HEK293 (cell line): ENCODE results near the gene NUBPL.

Source experiments
- CTCF ChIA-PET: fragments of 350-600 bp; formaldehyde crosslinking; extraction: SDS; loops from one replicate; lab custom pipeline; 2021; ENCODE audit warnings: antibody characterized with exemption; lab: Yijun Ruan, JAX
- POLR2A ChIA-PET: fragments of 300-600 bp; formaldehyde crosslinking; extraction: SDS; loops from one replicate; lab custom pipeline; 2020; ENCODE audit warnings: antibody characterized with exemption, inconsistent platforms; lab: Yijun Ruan, JAX
- H3K27ac ChIP-seq: fragments of 200-500 bp; sonication (Bioruptor generic); 2 replicates; pipeline ENCODE4 v1.5.1; 2014; ENCODE audit warnings: low read depth, low read length, control low read depth, inconsistent platforms; ENCODE audit errors: extremely low read depth
- H3K36me3 ChIP-seq, 2 experiments: fragments of 200-500 bp in 1 of 2; sonication (Bioruptor generic) in 1 of 2; 1 replicate in 1 of 2; 2 replicates in 1 of 2; pipeline ENCODE4 v1.5.1; 2014 to 2017; ENCODE audit warnings: inconsistent platforms in 2 of 2, low read length in 2 of 2; ENCODE audit not compliant: control insufficient read depth in 2 of 2, insufficient read depth in 1 of 2
- H3K4me1 ChIP-seq: fragments of 200-500 bp; sonication (Bioruptor generic); 2 replicates; pipeline ENCODE4 v1.5.1; 2014; ENCODE audit warnings: mild to moderate bottlenecking, low read length, inconsistent platforms; ENCODE audit not compliant: control insufficient read depth, insufficient read depth
- H3K4me3 ChIP-seq: 2 replicates; pipeline ENCODE4 v1.5.1; 2011; ENCODE audit warnings: low read depth, mild to moderate bottlenecking, control low read depth, low read length, moderate library complexity
- H3K9me3 ChIP-seq: fragments of 200-500 bp; sonication (Bioruptor generic); 2 replicates; pipeline ENCODE4 v1.5.1; 2014; ENCODE audit warnings: low read depth, low read length, inconsistent platforms; ENCODE audit not compliant: control insufficient read depth, insufficient read depth
- BCL11A ChIP-seq: fragments of 450-650 bp; formaldehyde crosslinking; IDR thresholded peaks from 2 replicates; pipeline ENCODE4 v1.5.1; 2016; ENCODE audit warnings: low read depth, missing biosample characterization, missing genetic modification characterization
- HOXD13 ChIP-seq: sonication (generic); formaldehyde crosslinking; IDR thresholded peaks from 2 replicates; pipeline ENCODE4 v1.8.0; 2022; ENCODE audit warnings: missing genetic modification reagents, borderline replicate concordance
- KLF10 ChIP-seq: fragments of 450-650 bp; IDR thresholded peaks from 2 replicates; pipeline ENCODE4 v1.5.1; 2018; ENCODE audit warnings: missing biosample characterization, mild to moderate bottlenecking, missing genetic modification characterization
- REPIN1 ChIP-seq: fragments of 450-650 bp; formaldehyde crosslinking; IDR thresholded peaks from 2 replicates; pipeline ENCODE4 v1.5.1; 2017; ENCODE audit warnings: missing biosample characterization, missing genetic modification characterization, low read depth
- ZBTB20 ChIP-seq: fragments of 450-650 bp; formaldehyde crosslinking; IDR thresholded peaks from 2 replicates; pipeline ENCODE4 v1.5.1; 2016; ENCODE audit warnings: missing biosample characterization, missing genetic modification characterization
- ZEB2 ChIP-seq: fragments of 450-650 bp; formaldehyde crosslinking; IDR thresholded peaks from 2 replicates; pipeline ENCODE4 v1.5.1; 2016; ENCODE audit warnings: missing biosample characterization, missing genetic modification characterization
- ZFHX2 ChIP-seq: fragments of 450-650 bp; formaldehyde crosslinking; conservative IDR thresholded peaks from 2 replicates; pipeline ENCODE4 v1.5.1; 2016; ENCODE audit warnings: missing biosample characterization, missing genetic modification characterization
- ZNF157 ChIP-seq: fragments of 450-650 bp; formaldehyde crosslinking; IDR thresholded peaks from 2 replicates; pipeline ENCODE4 v1.5.1; 2016; ENCODE audit warnings: missing biosample characterization, missing genetic modification characterization
- ZNF211 ChIP-seq: fragments of 450-650 bp; formaldehyde crosslinking; IDR thresholded peaks from 2 replicates; pipeline ENCODE4 v1.5.1; 2016; ENCODE audit warnings: low read depth, missing biosample characterization, missing genetic modification characterization
- ZNF221 ChIP-seq: fragments of 450-650 bp; formaldehyde crosslinking; IDR thresholded peaks from 2 replicates; pipeline ENCODE4 v1.5.1; 2017; ENCODE audit warnings: missing biosample characterization, missing genetic modification characterization, borderline replicate concordance
- ZNF223 ChIP-seq: fragments of 450-650 bp; formaldehyde crosslinking; IDR thresholded peaks from 2 replicates; pipeline ENCODE4 v1.5.1; 2016; ENCODE audit warnings: missing biosample characterization, missing genetic modification characterization
- ZNF311 ChIP-seq: fragments of 450-650 bp; formaldehyde crosslinking; IDR thresholded peaks from 2 replicates; pipeline ENCODE4 v1.5.1; 2017; ENCODE audit warnings: missing biosample characterization, missing genetic modification characterization, borderline replicate concordance
- ZNF335 ChIP-seq: fragments of 450-650 bp; formaldehyde crosslinking; conservative IDR thresholded peaks from 2 replicates; pipeline ENCODE4 v1.5.1; 2016; ENCODE audit warnings: missing biosample characterization, missing genetic modification characterization
- ZNF404 ChIP-seq: fragments of 450-650 bp; formaldehyde crosslinking; IDR thresholded peaks from 2 replicates; pipeline ENCODE4 v1.5.1; 2017; ENCODE audit warnings: missing biosample characterization, missing genetic modification characterization
- ZNF449 ChIP-seq: fragments of 450-650 bp; formaldehyde crosslinking; IDR thresholded peaks from 2 replicates; pipeline ENCODE4 v1.5.1; 2017; ENCODE audit warnings: missing biosample characterization, mild to moderate bottlenecking, missing genetic modification characterization, moderate library complexity
- ZNF501 ChIP-seq: fragments of 450-650 bp; formaldehyde crosslinking; IDR thresholded peaks from 2 replicates; pipeline ENCODE4 v1.5.1; 2016; ENCODE audit warnings: missing biosample characterization, missing genetic modification characterization
- ZNF658 ChIP-seq: fragments of 450-650 bp; formaldehyde crosslinking; IDR thresholded peaks from 2 replicates; pipeline ENCODE4; 2016; ENCODE audit warnings: missing biosample characterization, missing genetic modification characterization
- ZNF664 ChIP-seq: fragments of 450-650 bp; formaldehyde crosslinking; IDR thresholded peaks from 2 replicates; pipeline ENCODE4 v1.5.1; 2016; ENCODE audit warnings: missing biosample characterization, missing genetic modification characterization
- TF ChIP-seq, protein P1 (sequence below): fragments of 450-650 bp; formaldehyde crosslinking; IDR thresholded peaks from 2 replicates; pipeline ENCODE4 v1.5.1; 2017; ENCODE audit warnings: missing biosample characterization, missing genetic modification characterization
- TF ChIP-seq, protein P2 (sequence below): fragments of 450-650 bp; formaldehyde crosslinking; IDR thresholded peaks from 2 replicates; pipeline ENCODE4 v1.5.1; 2016; ENCODE audit warnings: missing biosample characterization, missing genetic modification characterization
- TF ChIP-seq, protein P3 (sequence below): fragments of 450-650 bp; formaldehyde crosslinking; IDR thresholded peaks from 2 replicates; pipeline ENCODE4 v1.5.1; 2016; ENCODE audit warnings: missing biosample characterization, missing genetic modification characterization

NUBPL gene

GRCh38 chr14:31692376-31692781, 131.2 kb downstream of the NUBPL start:
- H3K4me3 ChIP-seq, result no peak overlapping the region
- CTCF ChIA-PET, result interaction anchor here (0.6 kb wide), 1 partner anchor 57 kb away, joined by 4 read pairs; no protein-coding TSS in a partner anchor
- no peaks in the 10 kb centered on the region for H3K36me3 ChIP-seq
- no peak for TF ChIP-seq ZNF221 (tag by site-specific recombination)
- TF ChIP-seq, protein P1, sequence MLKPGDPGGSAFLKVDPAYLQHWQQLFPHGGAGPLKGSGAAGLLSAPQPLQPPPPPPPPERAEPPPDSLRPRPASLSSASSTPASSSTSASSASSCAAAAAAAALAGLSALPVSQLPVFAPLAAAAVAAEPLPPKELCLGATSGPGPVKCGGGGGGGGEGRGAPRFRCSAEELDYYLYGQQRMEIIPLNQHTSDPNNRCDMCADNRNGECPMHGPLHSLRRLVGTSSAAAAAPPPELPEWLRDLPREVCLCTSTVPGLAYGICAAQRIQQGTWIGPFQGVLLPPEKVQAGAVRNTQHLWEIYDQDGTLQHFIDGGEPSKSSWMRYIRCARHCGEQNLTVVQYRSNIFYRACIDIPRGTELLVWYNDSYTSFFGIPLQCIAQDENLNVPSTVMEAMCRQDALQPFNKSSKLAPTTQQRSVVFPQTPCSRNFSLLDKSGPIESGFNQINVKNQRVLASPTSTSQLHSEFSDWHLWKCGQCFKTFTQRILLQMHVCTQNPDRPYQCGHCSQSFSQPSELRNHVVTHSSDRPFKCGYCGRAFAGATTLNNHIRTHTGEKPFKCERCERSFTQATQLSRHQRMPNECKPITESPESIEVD (tag by site-specific recombination), result peak; percentile 67
- TF ChIP-seq REPIN1 (tag by site-specific recombination), result no peak
- TF ChIP-seq, all 188 proteins: peak for 1
- POLR2A ChIA-PET, result interaction anchor here (0.6 kb wide), 1 partner anchor 275 kb away, joined by 6 read pairs; no protein-coding TSS in a partner anchor
- no peaks in the 10 kb centered on the region for H3K9me3 ChIP-seq
- no peaks in the 10 kb centered on the region for H3K4me1 ChIP-seq
- no peak overlapping the region for H3K27ac ChIP-seq

DNA sequence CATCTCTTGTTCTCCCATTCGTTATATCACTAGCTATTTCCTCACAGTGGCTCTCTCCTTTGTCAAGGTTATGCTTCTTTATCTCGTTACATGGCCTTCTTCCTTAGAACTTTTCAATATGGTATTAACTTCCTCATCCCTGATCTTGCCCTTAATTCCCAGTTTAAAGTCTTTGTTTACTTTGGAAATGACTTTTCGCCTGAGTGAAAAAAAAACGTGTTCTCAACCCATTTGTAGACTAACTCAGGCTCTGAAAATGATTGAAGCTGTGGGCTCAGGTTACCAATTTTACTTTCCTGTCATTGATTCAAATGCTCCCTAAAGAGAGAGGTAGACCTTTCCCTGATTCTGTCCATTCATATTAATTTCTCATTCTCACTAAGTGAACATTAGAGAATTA, 135.2 kb downstream of the NUBPL start:
- TF ChIP-seq BCL11A (no peak), ZFHX2 (tag by site-specific recombination) (no peak), ZNF335 (tag by site-specific recombination) (no peak), KLF10 (no peak), ZNF223 (no peak)
- TF ChIP-seq, protein P2, sequence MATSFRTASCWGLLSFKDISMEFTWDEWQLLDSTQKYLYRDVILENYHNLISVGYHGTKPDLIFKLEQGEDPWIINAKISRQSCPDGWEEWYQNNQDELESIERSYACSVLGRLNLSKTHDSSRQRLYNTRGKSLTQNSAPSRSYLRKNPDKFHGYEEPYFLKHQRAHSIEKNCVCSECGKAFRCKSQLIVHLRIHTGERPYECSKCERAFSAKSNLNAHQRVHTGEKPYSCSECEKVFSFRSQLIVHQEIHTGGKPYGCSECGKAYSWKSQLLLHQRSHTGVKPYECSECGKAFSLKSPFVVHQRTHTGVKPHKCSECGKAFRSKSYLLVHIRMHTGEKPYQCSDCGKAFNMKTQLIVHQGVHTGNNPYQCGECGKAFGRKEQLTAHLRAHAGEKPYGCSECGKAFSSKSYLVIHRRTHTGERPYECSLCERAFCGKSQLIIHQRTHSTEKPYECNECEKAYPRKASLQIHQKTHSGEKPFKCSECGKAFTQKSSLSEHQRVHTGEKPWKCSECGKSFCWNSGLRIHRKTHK, result no peak
- Histone ChIP-seq H3K27ac (no peak overlapping the region), H3K4me1 (no peaks in the 10 kb centered on the region), H3K9me3 (no peaks in the 10 kb centered on the region), H3K36me3 (no peaks in the 10 kb centered on the region), H3K4me3 (no peak overlapping the region)
- POLR2A ChIA-PET, result no interaction called here
- CTCF ChIA-PET, result no interaction called here

DNA sequence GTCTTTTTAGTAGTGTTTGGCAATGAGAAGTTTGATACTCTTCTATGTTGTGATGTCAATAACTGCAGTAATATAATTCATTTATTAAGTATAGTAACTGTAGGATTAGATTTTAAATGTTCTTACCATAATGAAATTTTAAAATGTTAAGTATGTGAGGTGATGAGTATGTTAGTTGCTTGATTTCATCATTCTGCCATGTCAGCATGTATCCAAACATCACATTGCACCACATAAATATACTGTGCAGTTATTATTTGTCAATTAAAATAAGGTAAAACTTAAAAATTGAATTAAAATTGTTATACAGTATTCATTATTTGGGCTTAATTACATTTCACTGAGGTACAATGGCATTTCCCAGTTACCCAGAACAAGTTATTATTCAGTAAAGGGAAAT, 138.6 kb downstream of the NUBPL start:
- no peaks in the 10 kb centered on the region for H3K4me1 ChIP-seq
- POLR2A ChIA-PET, result no interaction called here
- TF ChIP-seq ZBTB20 (tag by site-specific recombination), result no peak
- TF ChIP-seq ZNF501, result no peak
- TF ChIP-seq HOXD13 (CRISPR knock-in tag), result no peak
- no peak for TF ChIP-seq ZNF449 (tag by site-specific recombination)
- no peak for TF ChIP-seq ZNF211 (tag by site-specific recombination)
- no peak for TF ChIP-seq ZNF157 (tag by site-specific recombination)
- TF ChIP-seq ZNF311, result no peak
- TF ChIP-seq, protein P3, sequence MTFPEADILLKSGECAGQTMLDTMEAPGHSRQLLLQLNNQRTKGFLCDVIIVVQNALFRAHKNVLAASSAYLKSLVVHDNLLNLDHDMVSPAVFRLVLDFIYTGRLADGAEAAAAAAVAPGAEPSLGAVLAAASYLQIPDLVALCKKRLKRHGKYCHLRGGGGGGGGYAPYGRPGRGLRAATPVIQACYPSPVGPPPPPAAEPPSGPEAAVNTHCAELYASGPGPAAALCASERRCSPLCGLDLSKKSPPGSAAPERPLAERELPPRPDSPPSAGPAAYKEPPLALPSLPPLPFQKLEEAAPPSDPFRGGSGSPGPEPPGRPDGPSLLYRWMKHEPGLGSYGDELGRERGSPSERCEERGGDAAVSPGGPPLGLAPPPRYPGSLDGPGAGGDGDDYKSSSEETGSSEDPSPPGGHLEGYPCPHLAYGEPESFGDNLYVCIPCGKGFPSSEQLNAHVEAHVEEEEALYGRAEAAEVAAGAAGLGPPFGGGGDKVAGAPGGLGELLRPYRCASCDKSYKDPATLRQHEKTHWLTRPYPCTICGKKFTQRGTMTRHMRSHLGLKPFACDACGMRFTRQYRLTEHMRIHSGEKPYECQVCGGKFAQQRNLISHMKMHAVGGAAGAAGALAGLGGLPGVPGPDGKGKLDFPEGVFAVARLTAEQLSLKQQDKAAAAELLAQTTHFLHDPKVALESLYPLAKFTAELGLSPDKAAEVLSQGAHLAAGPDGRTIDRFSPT, result no peak
- TF ChIP-seq ZNF664 (tag by site-specific recombination), result no peak
- no peak for TF ChIP-seq ZEB2 (tag by site-specific recombination)
- no peak for TF ChIP-seq ZNF404
- TF ChIP-seq ZNF658, result no peak
- TF ChIP-seq, all 188 proteins: peak for 0
- Histone ChIP-seq H3K9me3 (no peaks in the 10 kb centered on the region), H3K36me3 (no peaks in the 10 kb centered on the region), H3K4me3 (no peak overlapping the region), H3K27ac (no peak overlapping the region)
- CTCF ChIA-PET, result no interaction called here
